HG03460 (cell line): Measurements from ENCODE around the gene UIMC1.

ENCODE experiments used
- ATAC-seq: cut with Tn5 transposase; IDR thresholded peaks from one replicate; pipeline ENCODE4 v1.9.1; 2021; ENCODE audit not compliant: unreplicated experiment

UIMC1 gene

DNA sequence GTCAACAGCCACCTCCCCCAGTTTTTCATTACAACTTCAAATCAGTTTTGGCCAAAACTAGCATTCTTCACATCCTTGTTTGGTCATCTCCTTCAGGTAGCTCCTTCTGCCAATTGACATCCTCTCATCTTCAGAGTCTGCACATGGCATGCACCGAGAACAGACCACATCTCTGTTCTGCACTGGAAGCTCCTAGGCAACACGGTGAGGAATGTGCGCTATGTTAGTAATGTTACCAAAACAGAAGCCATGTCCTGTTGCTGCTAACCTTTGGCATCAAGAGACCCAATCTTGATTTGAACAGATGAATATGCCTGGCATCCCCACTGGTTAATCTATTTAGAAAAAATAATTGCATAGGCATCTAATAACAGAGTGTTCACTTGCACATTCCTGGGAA lies 102.3 kb downstream of the UIMC1 start:
- no peak for ATAC-seq

DNA sequence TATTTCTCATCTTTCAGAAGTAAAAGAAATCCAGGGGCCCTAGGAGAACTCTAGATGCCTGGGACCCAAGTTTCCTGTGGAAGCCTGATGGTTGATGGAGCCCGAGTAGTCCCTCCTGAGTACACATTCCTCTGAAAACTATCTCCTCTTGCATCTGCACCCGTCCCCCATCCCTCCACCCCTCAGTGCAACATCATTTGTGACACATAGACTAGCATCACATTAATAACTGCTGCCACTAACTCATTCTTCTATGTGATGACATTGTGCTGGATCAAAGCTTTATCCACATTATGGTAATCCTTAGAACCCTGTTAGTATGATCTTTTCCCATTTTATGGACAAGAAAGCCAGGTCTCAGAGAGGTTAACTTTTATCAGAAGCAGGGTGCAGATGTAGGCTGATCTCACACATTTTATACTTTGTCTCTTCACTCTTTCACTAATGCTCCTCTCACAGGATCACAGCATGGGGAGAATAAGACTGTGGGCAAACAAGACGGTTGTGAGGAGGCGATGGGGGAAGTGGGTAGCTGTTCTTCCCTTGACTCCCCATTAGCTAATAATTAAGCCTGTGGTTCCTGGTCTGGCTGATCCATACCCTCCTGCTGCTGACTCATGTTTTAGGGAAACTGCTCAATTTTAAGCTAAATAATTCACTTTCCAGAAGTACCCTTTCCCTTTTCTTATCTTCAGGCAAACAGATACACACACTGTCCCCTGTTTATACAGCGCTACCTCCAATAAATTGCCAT lies 103.5 kb downstream of the UIMC1 start:
- ATAC-seq: no peak

DNA sequence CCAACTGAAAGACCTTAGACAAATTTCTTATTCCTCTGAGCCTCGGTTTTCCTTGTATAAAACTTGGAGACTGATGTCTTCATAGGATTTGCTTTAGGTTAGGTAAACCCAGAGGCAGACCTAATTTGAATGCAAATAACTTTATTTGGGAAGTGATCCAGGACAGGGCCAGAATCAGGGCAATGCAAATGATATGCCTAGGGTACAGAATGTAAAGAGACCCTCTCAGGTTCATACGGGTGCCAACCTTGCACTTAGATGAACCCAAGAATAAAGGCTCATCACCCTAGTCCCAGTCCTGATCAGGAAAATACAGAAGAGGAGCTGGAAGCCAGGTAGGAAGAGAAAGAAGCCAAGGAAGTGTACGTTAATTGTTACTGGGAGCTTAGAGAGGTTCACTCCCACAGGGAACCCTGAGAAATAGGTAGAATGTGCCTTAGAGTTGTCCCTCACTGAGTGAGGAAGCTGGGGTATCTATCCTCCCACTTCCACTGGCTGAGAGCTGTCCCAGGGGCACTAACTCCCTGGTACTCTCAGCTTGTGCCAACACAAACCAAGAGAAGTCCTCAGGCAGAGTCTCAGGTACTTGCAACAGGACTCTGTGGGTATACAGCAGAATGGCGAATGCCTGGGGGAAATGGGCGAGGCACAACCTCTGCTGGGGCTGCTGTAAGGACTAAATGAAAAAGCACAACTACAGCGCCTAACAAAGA lies 104.3 kb downstream of the UIMC1 start:
- no peak for ATAC-seq

DNA sequence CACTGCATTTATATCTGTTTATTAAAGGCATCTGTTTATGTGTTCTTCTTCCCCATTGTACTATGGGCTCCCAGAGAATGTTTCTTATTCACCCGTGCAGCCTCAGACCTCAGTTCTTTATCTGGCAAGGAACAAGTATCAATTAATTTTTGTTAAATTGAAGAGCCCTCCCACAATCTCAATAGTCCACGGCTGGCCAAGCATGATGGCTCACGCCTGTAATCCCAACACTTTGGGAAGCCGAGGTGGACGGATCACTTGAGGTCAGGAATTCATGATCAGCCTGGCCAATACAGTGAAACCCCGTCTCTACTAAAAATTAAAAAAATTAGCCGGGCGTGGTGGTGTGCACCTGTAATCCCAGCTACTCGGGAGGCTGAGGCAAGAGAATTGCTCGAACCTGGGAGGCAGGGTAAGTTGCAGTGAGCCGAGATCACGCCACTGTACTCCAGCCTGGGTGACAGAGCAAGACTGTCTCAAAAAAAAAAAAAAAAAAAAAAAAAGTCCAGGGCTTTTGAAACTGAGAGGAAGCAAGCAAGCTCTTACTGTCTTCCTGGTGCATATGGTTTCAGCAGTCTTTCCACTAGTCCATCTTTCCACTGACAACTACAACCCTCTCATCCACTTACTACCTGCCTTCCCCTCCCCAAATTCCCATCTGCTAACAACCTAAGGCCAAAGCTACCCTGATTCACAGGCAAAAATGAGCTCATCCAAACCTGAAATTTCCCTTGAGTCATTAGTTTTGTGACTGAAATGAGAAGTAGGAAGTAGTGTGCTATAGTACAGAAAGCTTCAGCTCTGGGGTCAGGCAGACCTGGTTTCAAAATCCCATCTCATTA lies 105.1 kb downstream of the UIMC1 start:
- ATAC-seq: no peak

DNA sequence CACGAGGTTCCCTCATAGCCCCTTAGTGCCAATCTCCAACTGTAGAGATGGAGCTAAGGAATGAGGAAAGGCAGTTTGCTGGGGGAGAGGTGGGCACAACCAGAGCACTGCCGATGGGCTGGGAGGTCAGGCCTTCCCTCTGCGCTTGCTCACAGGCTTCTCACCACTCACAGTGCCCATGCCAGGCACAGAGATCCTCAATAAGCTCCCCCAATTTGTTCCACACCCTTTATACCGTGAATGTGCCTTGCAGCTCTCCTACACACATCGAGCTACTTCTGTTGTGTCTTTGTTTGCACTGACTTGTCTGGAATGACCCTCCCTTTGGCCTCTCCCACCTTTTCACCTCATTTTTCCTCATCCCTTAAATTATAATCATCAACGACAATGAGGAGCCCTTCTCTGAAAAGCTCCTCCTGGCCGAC lies 105.8 kb downstream of the UIMC1 start:
- no peak for ATAC-seq

DNA sequence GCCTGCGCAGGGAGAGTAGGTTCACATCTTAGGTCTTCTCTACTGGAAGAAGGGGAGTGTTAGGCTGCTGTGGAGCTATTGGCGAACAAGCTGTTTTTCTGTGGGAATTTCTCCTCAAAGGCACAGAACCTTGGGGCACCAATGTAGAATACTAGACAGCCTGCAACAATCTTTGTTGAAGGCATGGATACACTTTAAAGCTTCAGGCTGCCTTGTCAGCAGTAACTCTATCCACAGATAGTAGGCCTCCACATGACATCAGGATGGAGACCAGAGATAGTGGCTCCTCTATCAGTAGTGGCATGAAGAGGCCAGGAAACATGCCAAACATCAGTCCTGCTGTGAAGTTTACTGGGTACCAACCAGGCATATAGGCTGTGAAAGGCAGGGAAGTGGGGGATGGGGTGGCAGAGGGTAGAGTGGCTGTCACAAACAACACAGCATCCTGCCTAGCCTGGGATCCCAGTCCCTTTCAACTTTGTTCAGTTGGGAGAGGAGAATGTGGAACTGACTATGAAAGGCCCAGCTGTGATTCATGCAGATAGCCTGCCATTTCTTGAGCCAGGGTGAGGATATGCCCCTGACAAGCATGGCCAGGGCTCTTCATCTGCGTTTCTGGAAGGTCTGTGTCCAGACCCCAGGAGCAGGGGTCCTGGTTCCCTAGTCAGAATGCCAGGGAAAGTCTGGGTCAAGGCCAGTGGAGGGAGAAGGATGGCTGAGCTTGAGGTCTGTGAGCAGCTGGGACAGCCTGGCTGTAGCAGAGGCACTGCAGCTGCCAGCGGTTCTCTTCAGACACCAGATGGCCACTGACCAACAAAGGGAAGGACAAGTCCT lies 106.4 kb downstream of the UIMC1 start:
- no peak for ATAC-seq

DNA sequence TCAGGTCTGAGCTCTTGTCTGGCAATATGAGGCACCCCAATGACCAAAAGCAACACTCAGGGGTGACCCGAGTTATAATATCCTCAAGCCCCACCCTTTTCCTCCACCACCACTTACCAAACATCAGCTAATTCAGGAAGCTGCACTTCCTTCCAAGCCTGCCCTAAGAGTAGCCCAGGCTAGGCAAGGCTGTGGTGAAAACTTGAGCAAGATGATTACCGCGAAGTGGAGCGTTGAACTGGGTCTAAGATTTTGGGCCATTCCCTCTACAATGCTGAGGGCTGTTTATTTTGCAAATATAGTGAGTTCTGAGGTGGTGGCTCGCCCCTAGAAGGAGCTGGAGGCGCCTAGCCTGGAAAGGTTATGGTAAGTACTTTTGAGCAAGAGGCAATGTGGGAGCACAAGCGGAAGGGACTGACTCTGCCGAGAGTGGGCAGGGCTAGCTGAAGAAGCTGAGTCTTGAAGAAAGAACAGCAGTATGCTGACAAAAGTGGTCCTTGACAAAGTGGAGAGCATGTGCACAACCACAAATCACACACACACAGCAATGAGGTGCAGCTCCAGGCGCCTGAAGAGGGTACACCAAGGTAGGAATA lies 107.2 kb downstream of the UIMC1 start, which contains the start of gene HK3:
Gene HK3 (minus strand): TSS at position 51 of the 596 bp plus-strand sequence. CDS start 3,187 bp downstream, outside the sequence.
- ATAC-seq: no peak

DNA sequence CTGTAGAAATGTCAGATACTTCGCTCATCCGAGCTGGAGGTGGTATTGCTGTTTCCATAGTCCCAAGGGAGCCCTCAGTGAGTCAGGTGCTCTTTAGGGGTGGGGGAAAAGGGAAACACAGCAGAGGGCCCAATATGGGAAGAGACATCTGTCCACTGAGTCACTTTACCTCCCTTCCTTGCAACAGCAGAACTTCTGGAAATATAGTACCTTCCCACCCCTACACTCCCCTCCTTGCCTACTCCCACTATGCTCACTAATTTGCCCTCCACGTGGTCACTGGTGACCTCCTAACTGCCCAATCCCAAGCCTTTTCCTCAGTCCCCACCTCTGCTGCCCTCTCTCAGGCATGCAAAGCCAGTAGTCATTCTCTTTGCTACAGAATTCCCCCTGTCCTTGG lies 109.3 kb downstream of the UIMC1 start:
- no peak for ATAC-seq

DNA sequence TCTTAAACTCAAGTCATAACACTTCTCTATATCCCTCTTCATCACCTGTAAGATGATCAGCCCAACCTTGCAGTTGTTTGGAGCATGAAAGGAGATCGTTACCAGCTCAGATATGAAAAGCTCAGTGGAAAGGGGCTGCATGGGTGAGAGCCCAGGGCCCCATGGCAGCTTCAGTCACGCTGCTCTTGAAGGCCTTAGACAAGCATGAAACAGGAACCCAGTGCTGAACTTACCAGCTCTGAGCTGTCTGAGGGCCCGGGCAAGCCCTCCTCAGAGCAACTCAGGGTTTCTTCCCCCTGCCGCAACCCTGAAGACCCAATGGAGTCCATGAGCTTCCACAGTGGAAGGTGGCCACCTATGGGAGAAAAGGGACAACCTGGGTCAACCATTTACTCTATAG lies 110.7 kb downstream of the UIMC1 start:
- no peak for ATAC-seq

DNA sequence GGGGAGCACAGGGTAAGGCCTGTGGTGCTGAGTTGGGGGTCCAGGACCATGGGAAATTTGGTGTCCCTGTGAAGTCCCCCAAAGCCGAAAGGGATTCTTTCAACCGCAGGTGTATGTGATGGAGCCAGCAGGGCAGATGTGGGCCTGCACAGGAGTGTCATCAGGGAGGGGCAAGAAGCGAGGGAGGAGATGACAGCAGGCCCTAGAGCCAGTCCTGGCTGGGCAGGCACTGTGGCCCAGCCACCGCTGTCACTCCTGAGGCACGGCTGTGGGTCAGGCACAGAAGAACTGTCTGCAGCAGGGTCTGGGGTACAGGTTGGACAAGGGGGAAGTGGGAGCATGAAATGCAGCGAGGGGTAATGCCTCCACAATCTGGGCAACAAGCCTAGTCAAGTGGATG lies 112.3 kb downstream of the UIMC1 start:
- ATAC-seq: no peak

DNA sequence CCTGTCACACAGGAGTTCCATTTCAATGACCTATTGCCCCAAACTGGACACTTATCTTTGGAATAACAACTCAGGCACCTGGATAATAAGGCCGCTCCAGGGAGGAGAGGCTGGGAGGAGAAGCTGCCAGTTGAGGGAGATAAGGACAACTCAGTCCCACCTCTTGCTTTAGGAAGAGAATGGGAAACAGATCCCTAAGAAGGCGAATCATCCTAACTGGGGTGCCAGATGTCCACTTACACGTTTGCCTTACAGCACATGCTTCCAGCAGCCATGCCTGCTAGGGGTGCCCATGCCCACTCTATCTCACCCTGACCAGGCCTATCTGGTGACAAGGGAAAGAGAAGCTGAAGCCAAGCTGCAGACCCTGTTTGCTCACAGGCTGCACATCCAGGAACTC lies 113.9 kb downstream of the UIMC1 start:
- no peak for ATAC-seq

DNA sequence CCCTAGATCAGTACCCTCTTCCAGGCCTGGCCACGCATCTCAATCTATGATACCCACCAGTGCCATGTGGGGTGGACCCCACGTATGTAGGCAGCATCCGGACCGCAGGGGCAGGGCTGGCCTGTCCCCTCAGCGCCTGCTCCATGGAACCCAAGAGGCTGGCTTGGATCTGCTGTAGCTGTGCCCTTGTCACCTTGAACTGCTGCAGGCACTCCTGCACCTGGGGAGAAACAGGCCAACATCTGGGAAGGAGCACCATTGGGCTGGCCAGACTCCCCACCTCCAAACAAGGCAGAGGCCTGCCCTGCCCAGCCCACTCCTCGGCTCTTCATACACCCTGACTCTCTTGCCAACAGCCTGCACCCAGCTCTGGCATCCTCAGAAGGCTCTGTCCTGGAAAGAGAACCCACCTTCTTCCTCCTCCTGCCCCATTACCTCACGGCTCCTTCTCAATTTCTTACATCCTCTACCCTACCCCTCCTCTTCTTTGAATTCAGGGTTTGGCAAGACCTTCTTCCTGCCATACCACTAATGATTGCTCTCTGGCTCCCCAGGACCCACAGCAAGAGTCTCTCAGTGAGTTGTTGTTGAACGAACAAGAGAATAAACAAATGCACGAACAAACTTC lies 115.1 kb downstream of the UIMC1 start:
- ATAC-seq: no peak

DNA sequence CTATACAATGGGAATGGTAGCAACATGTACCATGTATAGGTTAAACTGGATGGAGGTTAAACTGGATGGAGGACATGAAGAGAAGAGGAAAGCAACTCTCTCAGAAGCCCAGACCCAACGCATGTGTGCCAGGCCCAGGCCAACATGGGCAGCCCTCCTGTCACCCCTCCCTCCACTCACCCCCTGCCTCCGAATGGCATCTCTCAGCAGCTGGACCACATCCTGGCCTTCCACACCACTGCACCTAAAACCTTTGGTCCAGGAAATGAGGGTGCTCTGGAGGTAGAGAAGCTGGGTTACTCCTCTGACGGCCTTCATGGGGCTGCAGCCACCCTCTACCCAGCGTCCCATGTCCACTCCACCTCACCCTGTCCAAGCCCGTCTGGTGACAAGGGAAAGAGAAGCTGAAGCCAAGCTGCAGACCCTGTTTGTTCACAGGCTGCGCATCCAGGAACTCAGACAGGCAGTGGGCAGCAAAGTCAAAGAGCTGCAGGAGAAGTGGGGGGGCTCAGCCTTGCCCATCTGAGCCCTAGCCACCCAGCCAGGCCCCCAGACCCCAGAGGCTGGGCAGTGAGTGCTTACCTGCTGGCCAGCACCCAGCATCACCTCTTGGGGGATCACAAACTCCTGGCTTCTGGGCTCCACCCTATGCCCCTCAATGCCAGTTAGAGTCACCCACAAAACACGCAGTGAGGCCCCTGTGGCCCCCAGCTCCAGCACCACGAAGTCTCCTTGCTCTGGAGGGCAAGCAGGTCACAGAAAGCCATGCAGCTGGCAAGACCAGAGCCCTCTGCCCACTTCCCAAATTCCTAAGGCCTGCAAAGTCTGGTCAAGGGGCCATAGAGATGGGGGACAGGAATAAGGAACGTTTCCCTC lies 115.9 kb downstream of the UIMC1 start:
- ATAC-seq: no peak

DNA sequence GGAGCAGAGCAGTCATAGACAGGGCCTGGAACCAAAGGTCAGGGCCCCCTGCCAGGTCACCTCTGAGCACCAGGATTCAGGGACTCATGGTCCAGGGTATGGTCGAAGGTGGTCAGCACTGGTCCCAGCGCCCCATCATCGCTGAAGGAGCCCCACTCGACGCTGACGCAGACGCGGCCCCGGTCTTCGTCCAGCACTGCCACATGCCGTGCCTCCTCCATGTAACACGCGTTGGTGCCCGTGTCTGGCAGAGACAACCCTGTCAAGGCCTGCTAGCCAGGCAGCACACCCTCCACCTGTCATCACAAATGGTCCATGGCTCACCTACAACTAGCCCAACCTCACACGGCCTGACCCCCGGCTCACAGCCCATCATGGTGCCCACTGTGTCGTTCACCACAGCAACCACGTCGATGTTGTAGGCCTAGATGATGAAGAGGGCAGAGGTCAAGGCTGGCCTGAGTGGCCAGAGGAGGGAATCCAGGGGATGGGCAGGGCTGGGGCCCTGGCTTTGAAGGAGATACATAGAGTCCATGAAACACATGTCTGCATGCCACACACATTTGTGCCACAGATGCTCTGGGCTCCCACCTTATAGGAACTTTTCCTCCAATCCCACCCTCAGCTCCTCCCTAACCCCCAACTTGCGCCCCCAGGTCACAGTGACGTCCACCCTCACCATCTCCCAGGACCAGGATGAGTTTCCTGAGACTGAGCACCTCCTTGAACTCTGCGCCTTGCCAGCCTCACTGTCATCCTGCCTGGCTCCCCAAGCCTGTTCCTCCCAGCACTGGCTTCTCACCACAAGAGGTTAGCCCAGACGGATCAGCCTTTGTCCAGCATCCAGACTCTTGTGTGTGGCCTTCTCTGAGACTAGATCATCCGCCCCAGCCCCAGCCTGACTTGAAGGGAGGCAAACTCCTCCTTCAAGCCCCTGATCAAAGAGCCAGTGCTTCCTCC lies 117.0 kb downstream of the UIMC1 start:
- no peak for ATAC-seq

DNA sequence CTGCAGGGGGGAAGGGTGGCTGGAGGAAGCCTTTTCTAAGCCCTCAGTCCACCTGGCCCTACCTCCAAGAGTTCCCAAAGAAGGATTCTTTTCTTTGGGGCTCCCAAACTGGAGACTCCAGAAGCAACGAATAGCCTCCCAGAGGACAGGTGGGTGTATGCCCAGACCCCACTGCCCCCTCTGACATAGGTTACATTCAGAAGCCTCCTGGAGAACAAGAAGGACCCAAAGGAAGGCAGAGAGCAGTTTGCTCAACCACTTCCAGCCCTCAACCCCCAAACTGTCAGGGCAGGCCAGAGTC lies 117.8 kb downstream of the UIMC1 start:
- ATAC-seq: no peak

DNA sequence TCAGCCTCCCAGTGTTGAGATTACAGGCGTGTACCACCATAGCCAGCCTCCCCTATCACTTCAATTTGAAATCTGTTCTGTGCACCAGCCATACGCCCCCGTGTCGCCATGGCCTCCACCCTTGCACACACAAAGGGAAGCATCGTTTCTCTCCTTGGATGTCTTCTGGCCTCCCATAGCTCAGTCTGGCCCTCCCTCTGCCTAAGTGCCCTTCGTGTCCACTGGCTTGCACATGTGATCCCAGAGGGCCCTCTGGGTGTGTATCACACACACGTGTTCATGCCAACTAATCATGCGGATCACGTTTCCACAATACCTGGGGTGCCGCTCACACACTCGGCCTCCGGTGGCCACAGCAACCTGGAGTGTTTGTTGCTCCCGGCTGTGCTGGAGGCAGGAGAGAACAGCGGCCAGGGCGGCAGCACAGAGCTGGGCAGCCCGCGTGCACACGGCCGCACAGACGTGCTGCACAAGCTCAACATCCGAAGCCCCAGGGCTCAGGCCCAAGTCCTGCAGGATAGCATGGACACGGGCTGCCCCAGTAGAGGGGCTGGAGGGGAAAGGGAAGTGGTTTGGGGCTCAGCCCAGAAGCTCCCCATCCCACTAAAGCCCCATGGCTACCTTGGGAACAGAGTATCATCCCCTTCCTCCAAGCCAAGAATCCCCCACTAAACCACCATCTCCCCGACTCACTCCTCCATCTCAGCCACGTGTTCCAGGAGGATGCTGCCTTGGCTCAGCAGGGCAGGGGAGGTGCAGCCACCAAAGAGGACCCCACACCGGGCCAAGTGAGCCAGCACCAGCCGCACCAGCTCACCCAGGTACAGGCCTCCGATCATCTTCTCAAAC lies 118.3 kb downstream of the UIMC1 start:
- ATAC-seq: no peak

DNA sequence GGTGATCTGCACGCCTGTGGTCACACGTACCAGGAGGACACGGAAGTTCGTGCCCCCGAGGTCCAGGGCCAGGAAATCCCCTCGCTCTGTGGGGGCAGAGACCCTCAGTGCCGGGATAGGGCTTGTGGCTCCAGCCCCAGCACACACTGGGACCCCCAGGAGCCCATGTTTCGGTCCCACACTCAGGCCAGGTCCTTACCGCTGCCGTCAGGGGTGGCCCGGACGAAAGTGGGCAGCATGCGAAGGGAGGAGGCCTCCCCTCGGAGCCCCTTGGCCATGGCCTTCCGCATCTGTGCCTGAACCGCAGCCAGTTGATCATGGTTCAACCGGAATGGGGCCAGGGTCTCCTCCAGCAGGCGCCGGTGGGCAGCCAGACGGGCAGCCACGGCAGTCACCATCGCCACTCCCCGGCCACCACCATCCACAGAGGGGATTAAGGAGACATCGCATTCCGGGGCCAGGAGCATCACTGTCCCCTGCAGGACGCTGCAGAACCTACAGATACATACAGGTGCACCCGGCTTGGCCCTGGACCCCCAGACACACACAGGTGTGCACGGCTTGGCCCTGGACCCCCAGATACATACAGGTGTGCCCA lies 119.2 kb downstream of the UIMC1 start:
- ATAC-seq: no peak
